SU-DHL-6 (cell line): ENCODE results near the gene ATP5PD.

Experiments used
- H2AFZ ChIP-seq: fragments of 200-600 bp; sonication (generic); 2 replicates; pipeline ENCODE4 v1.6.1; 2014; ENCODE audit warnings: low read depth, mild to moderate bottlenecking, moderate library complexity, mixed read lengths, antibody characterized with exemption, low read length; ENCODE audit not compliant: severe bottlenecking
- H3F3A ChIP-seq: fragments of 200-600 bp; shearing (Covaris generic); 2 replicates; pipeline ENCODE4 v1.6.0; 2016; ENCODE audit warnings: antibody characterized with exemption, mild to moderate bottlenecking; ENCODE audit not compliant: insufficient read depth
- H3K27ac ChIP-seq: fragments of 200-600 bp; sonication (generic); 2 replicates; pipeline ENCODE4 v1.5.1; 2016; ENCODE audit warnings: low read depth, mild to moderate bottlenecking, low read length, moderate library complexity, mixed read lengths
- H3K27me3 ChIP-seq: fragments of 200-600 bp; sonication (generic), shearing (Covaris generic); 2 replicates; pipeline ENCODE4 v1.6.0; 2014; ENCODE audit warnings: mild to moderate bottlenecking, low read length
- H3K36me3 ChIP-seq: fragments of 200-600 bp; sonication (generic); 2 replicates; pipeline ENCODE4 v1.6.1; 2014; ENCODE audit warnings: mild to moderate bottlenecking, low read length, mixed read lengths
- H3K4me2 ChIP-seq: fragments of 300-600, 200-600 bp; shearing (Covaris generic), sonication (generic); 2 replicates; pipeline ENCODE4 v1.6.0; 2014; ENCODE audit warnings: low read length, low read depth, mild to moderate bottlenecking; ENCODE audit not compliant: poor library complexity, severe bottlenecking
- H3K4me3 ChIP-seq: fragments of 200-600 bp; sonication (generic); 2 replicates; pipeline ENCODE4 v1.5.1; 2014; ENCODE audit warnings: antibody characterized with exemption, low read length, mild to moderate bottlenecking, mixed read lengths; ENCODE audit not compliant: insufficient read depth, poor library complexity, severe bottlenecking
- H3K79me2 ChIP-seq: fragments of 200-600 bp; sonication (generic); 2 replicates; pipeline ENCODE4 v1.6.1; 2014; ENCODE audit warnings: mild to moderate bottlenecking, low read length, moderate library complexity; ENCODE audit not compliant: insufficient read depth
- H3K9ac ChIP-seq: fragments of 200-600 bp; sonication (generic); 2 replicates; pipeline ENCODE4 v1.7.0; 2014; ENCODE audit warnings: mild to moderate bottlenecking, low read length
- H3K9me2 ChIP-seq: fragments of 200-600 bp; sonication (generic); replicated peaks from 2 replicates; pipeline ENCODE4 v1.6.1; 2014; ENCODE audit warnings: low read length; ENCODE audit not compliant: insufficient read depth
- H3K9me3 ChIP-seq: fragments of 200-600 bp; sonication (generic); 2 replicates; pipeline ENCODE4 v1.6.1; 2014; ENCODE audit warnings: low read length, mixed read lengths; ENCODE audit not compliant: insufficient read depth
- H4K20me1 ChIP-seq: fragments of 200-600 bp; sonication (generic); 2 replicates; pipeline ENCODE4 v1.6.1; 2014; ENCODE audit warnings: low read depth, mild to moderate bottlenecking, antibody characterized with exemption, low read length, moderate library complexity, mixed read lengths
- CTCF ChIP-seq: fragments of 200-600 bp; sonication (generic); IDR thresholded peaks from one replicate; pipeline ENCODE4 v1.5.1; 2017; ENCODE audit warnings: antibody characterized with exemption, mild to moderate bottlenecking, low read length, moderate library complexity; ENCODE audit not compliant: insufficient read depth, poor library complexity, severe bottlenecking
- EZH2phosphoT487 ChIP-seq: fragments of 200-600 bp; sonication (generic), shearing (Covaris generic); conservative IDR thresholded peaks from 2 replicates; pipeline ENCODE4 v1.6.1; 2018; ENCODE audit warnings: mild to moderate bottlenecking, antibody characterized with exemption, low read length, moderate library complexity, mixed read lengths

The ATP5PD gene

GRCh38 chr17:75061618-75062017, 14.8 kb upstream of the ATP5PD start:
- Histone ChIP-seq H2AFZ (no peak overlapping the region), H3K4me2 (no peak overlapping the region), H3K36me3 (0 out of 2 replicates have a peak, but pooled peaks cover 2% of the 10 kb centered on the region), H3K9me2 (no peaks in the 10 kb centered on the region), H3K4me3 (no peak overlapping the region), H3K79me2 (no peaks in the 10 kb centered on the region), H4K20me1 (no peaks in the 10 kb centered on the region), H3F3A (no peaks in the 10 kb centered on the region), H3K9me3 (no peaks in the 10 kb centered on the region), H3K27me3 (no peaks in the 10 kb centered on the region), H3K9ac (no peak overlapping the region), H3K27ac (no peak overlapping the region)
- TF ChIP-seq EZH2phosphoT487 (no peak), CTCF (no peak)

DNA sequence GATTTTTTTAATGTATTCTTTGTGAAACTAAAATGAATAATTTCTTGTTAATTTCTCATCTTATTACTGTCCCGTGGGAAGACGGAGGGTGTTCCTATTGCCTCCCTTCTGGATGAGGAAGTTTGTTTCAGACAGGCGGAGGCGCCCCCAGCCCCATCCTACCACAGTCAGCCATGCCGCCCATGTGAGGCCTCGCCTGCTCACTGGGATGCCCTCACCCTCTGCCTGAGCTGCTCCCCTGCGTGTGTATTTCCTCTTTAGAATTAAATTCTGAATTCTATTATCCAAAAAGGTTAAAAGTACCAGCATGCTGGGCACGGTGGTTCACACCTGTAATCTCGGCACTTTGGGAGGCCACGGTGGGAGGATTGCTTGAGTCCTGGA, 14.3 kb upstream of the ATP5PD start:
- Histone ChIP-seq H3K9ac (no peak overlapping the region), H3K36me3 (0 out of 2 replicates have a peak, but pooled peaks cover 2% of the 10 kb centered on the region), H4K20me1 (no peaks in the 10 kb centered on the region), H3K4me3 (no peak overlapping the region), H3K9me2 (no peaks in the 10 kb centered on the region), H3K27ac (no peak overlapping the region), H3K27me3 (no peaks in the 10 kb centered on the region), H3K4me2 (no peak overlapping the region), H2AFZ (no peak overlapping the region), H3K79me2 (no peaks in the 10 kb centered on the region), H3F3A (no peaks in the 10 kb centered on the region), H3K9me3 (no peaks in the 10 kb centered on the region)
- TF ChIP-seq EZH2phosphoT487 (no peak), CTCF (no peak)

DNA sequence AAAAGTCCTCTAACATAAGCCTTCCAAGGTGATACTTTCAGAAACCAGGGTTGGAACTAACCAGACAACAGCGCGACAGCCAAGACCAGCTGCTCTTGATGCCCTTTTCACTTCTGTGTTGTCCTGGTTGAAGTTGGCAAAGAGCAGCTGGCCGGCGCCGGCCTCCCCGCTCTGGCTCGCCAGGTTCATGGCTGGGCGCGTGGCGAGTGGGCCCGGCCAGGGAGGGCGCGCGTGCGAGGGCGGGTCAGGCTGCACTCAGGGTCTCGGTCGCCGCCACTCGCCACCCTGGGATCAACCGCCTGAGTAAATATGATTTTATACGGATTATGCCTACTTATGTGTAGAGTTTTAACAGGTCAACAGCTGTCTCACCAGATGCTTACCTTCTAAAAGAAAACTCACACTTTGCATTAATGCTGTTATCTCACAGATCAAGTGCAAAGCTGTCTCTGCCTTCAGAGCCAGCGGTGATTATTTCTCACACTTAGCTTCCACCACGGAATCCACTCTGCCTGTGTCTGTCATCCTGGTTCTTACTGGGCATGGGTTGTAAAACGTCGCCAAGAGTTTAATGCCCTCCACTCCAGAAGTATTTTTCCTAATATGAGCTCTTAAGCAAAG, 13.8 kb upstream of the ATP5PD start:
- Histone ChIP-seq H3K9ac (no peak overlapping the region), H3K4me2 (no peak overlapping the region), H3K36me3 (0 out of 2 replicates have a peak, but pooled peaks cover 2% of the 10 kb centered on the region), H3K79me2 (no peaks in the 10 kb centered on the region), H3K4me3 (no peak overlapping the region), H3K27me3 (no peaks in the 10 kb centered on the region), H3K27ac (no peak overlapping the region), H3F3A (no peaks in the 10 kb centered on the region), H3K9me2 (no peaks in the 10 kb centered on the region), H3K9me3 (no peaks in the 10 kb centered on the region), H4K20me1 (no peaks in the 10 kb centered on the region), H2AFZ (no peak overlapping the region)
- no peak for TF ChIP-seq CTCF
- no peak for TF ChIP-seq EZH2phosphoT487
